ENCODE results near the gene TP53BP2.
"Not testable (repeated sequence)": the region's sequence is repeated elsewhere in the genome, so short reads cannot be mapped to it uniquely, and the experiment has no call there.

The TP53BP2 gene

DNA sequence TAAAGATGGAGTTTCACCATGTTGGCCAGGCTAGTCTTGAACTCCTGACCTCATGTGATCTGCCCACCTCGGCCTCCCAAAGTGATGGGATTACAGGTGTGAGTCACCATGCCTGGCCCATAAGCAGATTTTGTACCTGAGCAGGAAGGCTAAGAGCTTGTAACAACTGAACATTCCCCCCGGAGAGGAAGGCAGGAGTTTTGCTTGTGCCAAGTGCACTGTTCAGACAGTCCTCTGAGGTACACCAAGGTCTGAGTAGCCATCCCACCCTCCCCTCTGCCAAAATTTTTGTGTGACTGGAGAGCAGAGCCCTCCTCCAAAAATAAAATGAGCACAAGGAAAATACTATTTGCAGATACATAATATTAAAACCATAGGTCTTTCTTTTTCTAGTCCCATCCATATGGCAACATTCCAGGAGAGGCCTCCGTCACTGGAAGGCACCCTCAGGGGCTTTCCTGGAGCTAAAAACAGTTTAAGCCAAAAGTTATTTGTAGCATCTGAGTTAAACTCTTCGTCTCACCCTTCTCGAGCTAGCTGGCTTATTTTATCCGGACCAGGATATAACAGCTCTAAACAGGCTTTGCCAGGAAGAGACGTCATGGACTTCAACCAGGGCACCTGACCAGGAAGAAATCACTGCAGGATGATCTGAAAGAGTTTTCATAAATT is 106.2 kb downstream of the TP53BP2 start:
- no peak for DNase-seq
- no peaks in the 10 kb centered on the region for H3K4me1 ChIP-seq (ENCODE audit: control extremely low read depth in 1 of 4, control insufficient read depth in 4 of 4, insufficient read depth in 4 of 4, low read length in 3 of 4)
- H3K9me3 ChIP-seq (ENCODE audit: control extremely low read depth in 1 of 5, control insufficient read depth in 4 of 5, insufficient read depth in 2 of 5, low read depth in 1 of 5, low read length in 4 of 5) = no peaks in the 10 kb centered on the region
- 94% methylated on average over 7 of the region's 7 CpGs for WGBS (ENCODE audit: insufficient coverage)
- CTCF ChIA-PET = interaction anchor here (1.7 to 4.3 kb wide), 2 partner anchors 10 to 15 kb away, joined by 4 to 28 read pairs; no protein-coding TSS in a partner anchor
- no peak overlapping the region for H3K4me3 ChIP-seq (ENCODE audit: control insufficient read depth in 1 of 7, extremely low read depth in 1 of 7, insufficient read depth in 4 of 7, low read depth in 2 of 7, low read length in 6 of 7)
- no peaks in the 10 kb centered on the region for H3K36me3 ChIP-seq (ENCODE audit: control insufficient read depth in 4 of 4, insufficient read depth in 4 of 4, low read length in 3 of 4)
- H3K27me3 ChIP-seq (replicated peaks in 2 of 5; ENCODE audit: control insufficient read depth in 4 of 5, insufficient read depth in 5 of 5, low read length in 4 of 5) = no peaks in the 10 kb centered on the region
- POLR2A ChIA-PET = no interaction called here
- no peak overlapping the region for H3K27ac ChIP-seq (ENCODE audit: insufficient read depth in 1 of 2, low read depth in 1 of 2, low read length in 2 of 2, poor library complexity in 1 of 2, severe bottlenecking in 2 of 2)

DNA sequence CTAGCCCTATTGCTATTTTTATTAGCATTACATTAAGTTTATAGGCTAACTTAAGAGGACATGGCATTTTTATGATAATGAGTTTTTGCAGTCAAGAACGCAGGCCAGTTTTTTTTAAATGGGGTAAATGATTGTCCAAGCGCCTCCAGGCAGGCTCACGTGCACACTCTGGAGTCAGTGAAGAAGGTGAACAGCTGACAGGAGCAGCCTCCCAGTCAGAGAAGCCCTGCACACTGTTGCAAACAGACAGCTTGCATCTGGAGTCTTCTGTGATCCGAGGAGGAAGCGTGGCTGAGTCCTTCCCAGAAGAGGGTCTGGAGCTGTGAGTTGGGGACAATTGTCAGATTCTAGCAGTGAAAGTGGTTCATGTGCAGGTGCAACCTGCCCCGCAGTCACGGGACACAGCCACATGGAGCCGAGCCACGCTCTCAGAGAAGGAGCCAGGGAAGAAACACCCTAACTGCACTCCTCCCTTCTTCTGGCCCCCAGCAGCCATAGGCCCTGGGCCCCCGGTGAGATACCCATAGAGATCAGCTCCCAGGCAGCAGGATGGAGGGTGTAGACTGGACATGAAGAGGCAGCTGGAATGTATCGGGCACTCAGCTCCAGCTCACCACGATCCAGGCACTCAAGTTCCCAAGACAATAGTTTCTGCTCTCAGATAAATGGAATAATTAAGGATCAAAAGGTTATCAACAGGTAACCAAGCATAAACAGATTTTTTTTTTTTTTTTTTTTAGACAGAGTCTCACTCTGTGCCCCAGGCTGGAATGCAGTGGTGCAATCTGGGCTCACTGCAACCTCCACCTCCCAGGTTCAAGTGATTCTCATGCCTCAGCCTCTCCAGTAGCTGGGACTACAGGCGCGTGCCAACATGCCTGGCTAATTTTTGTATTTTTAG is 107.0 kb downstream of the TP53BP2 start:
- H3K36me3 ChIP-seq (ENCODE audit: control insufficient read depth in 4 of 4, insufficient read depth in 4 of 4, low read length in 3 of 4) = no peaks in the 10 kb centered on the region
- CTCF ChIA-PET = interaction anchor here (1.3 to 4.3 kb wide), 5 partner anchors 10 to 33 kb away, joined by 3 to 28 read pairs (median 4); partner anchors contain the start of gene CAPN2
- no peaks in the 10 kb centered on the region for H3K9me3 ChIP-seq (ENCODE audit: control extremely low read depth in 1 of 5, control insufficient read depth in 4 of 5, insufficient read depth in 2 of 5, low read depth in 1 of 5, low read length in 4 of 5)
- DNase-seq = no peak
- H3K27ac ChIP-seq (ENCODE audit: insufficient read depth in 1 of 2, low read depth in 1 of 2, low read length in 2 of 2, poor library complexity in 1 of 2, severe bottlenecking in 2 of 2) = no peak overlapping the region
- no peaks in the 10 kb centered on the region for H3K4me1 ChIP-seq (ENCODE audit: control extremely low read depth in 1 of 4, control insufficient read depth in 4 of 4, insufficient read depth in 4 of 4, low read length in 3 of 4)
- WGBS (ENCODE audit: insufficient coverage) = 97% methylated on average over 9 of the region's 14 CpGs
- H3K4me3 ChIP-seq (ENCODE audit: control insufficient read depth in 1 of 7, extremely low read depth in 1 of 7, insufficient read depth in 4 of 7, low read depth in 2 of 7, low read length in 6 of 7) = no peak overlapping the region
- POLR2A ChIA-PET = no interaction called here
- no peaks in the 10 kb centered on the region for H3K27me3 ChIP-seq (replicated peaks in 2 of 5; ENCODE audit: control insufficient read depth in 4 of 5, insufficient read depth in 5 of 5, low read length in 4 of 5)

DNA sequence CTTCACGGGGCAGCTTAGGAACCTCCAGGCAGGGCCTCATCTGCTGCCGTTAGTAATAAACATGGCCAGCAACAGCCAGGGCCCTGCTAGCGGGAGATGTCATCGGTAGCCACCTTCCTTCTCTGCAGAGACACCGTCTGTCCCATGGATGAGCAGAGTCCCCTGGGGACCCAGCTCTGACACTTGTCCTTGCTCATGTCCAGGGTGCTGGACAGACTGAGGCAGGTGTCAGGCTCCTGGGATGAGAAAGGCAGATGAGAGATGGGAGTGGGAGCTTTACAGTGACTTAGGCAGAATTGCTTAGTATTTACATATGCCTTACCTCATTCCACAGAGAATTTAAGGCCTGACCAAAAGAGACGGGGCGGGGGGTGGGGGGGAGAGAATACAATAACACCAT is 108.4 kb downstream of the TP53BP2 start:
- ChIA-PET POLR2A (no interaction called here), CTCF (interaction anchor here (0.6 to 4.3 kb wide), 4 partner anchors 9 to 25 kb away, joined by 3 to 28 read pairs (median 4); partner anchors contain the start of gene CAPN2)
- no peak for DNase-seq
- Histone ChIP-seq H3K36me3 (ENCODE audit: control insufficient read depth in 4 of 4, insufficient read depth in 4 of 4, low read length in 3 of 4) (no peaks in the 10 kb centered on the region), H3K4me1 (ENCODE audit: control extremely low read depth in 1 of 4, control insufficient read depth in 4 of 4, insufficient read depth in 4 of 4, low read length in 3 of 4) (no peaks in the 10 kb centered on the region), H3K9me3 (ENCODE audit: control extremely low read depth in 1 of 5, control insufficient read depth in 4 of 5, insufficient read depth in 2 of 5, low read depth in 1 of 5, low read length in 4 of 5) (no peaks in the 10 kb centered on the region), H3K4me3 (ENCODE audit: control insufficient read depth in 1 of 7, extremely low read depth in 1 of 7, insufficient read depth in 4 of 7, low read depth in 2 of 7, low read length in 6 of 7) (no peak overlapping the region), H3K27me3 (replicated peaks in 2 of 5; ENCODE audit: control insufficient read depth in 4 of 5, insufficient read depth in 5 of 5, low read length in 4 of 5) (no peaks in the 10 kb centered on the region), H3K27ac (ENCODE audit: insufficient read depth in 1 of 2, low read depth in 1 of 2, low read length in 2 of 2, poor library complexity in 1 of 2, severe bottlenecking in 2 of 2) (no peak overlapping the region)
- 95% methylated on average over 5 of the region's 7 CpGs for WGBS (ENCODE audit: insufficient coverage)

DNA sequence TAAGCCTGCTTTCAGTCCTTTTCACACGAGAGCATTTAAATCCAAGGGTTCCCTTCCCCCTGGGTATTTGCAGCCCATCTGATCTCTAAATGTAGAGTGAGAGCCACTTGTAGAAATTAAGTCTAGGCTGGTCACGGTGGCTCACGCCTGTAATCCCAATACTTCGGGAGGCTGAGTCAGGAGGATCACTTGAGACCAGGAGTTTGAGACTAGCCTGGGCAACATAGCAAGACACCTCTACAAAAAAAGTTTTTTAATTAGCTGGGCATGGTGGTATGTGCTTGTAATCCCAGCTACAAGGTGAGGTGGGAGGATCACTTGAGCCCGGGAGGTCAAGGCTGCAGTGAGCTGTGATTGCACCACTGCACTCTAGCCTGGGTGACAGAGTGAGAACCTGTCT is 109.1 kb downstream of the TP53BP2 start:
- H3K36me3 ChIP-seq (ENCODE audit: control insufficient read depth in 4 of 4, insufficient read depth in 4 of 4, low read length in 3 of 4); POLR2A ChIA-PET; H3K27me3 ChIP-seq (replicated peaks in 2 of 5; ENCODE audit: control insufficient read depth in 4 of 5, insufficient read depth in 5 of 5, low read length in 4 of 5); H3K27ac ChIP-seq (ENCODE audit: insufficient read depth in 1 of 2, low read depth in 1 of 2, low read length in 2 of 2, poor library complexity in 1 of 2, severe bottlenecking in 2 of 2); H3K4me3 ChIP-seq (ENCODE audit: control insufficient read depth in 1 of 7, extremely low read depth in 1 of 7, insufficient read depth in 4 of 7, low read depth in 2 of 7, low read length in 6 of 7); H3K9me3 ChIP-seq (ENCODE audit: control extremely low read depth in 1 of 5, control insufficient read depth in 4 of 5, insufficient read depth in 2 of 5, low read depth in 1 of 5, low read length in 4 of 5); H3K4me1 ChIP-seq (ENCODE audit: control extremely low read depth in 1 of 4, control insufficient read depth in 4 of 4, insufficient read depth in 4 of 4, low read length in 3 of 4); CTCF ChIA-PET; DNase-seq: not testable (repeated sequence)
- 100% methylated on average over 4 of the region's 5 CpGs for WGBS (ENCODE audit: insufficient coverage)

DNA sequence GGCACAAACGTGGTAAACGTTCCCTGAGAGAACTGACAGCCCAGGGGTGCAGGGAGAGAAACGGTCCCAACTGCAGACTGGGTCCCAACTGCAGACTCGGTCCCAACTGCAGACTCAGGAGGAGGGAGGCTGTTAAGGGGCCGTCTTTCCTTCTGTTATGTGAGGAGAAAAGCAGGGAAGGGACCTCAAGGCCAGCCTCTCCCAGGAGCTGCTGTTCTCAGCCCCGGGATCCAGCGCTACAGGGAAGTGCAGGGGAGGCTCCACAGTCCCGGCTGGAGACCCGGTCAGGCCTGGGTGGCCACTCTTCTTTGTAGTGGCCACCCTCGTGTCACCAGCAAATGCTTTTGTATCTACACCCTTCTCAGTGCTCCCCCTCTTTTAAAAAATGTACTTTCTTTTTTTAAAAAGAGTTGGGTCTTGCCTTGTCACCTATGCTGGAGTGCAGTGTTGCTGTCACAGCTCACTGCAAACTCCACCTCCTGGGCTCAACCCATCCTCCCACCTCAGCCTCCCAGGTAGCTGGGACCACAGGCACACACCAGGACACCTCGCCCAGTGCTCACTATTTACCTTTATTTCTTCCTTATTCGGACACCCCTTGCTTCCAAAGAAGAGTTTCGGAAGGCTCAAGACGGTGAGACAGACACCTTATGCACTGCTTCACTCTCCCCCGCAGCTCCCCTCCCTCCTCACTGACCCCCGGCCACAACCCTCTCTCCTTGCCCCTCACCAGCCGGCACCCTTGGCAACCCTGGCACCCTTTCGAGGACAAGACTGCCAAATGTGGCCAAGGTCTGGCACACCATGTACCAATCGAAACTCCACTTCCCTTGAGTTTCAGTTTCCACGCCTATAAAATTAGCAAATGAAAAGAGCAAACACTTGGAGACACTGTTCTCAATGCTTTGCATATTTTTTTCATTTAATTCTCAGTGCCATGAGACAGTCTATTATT is 111.6 kb downstream of the TP53BP2 start:
- Histone ChIP-seq H3K4me1 (ENCODE audit: control extremely low read depth in 1 of 4, control insufficient read depth in 4 of 4, insufficient read depth in 4 of 4, low read length in 3 of 4) (no peaks in the 10 kb centered on the region), H3K9me3 (ENCODE audit: control extremely low read depth in 1 of 5, control insufficient read depth in 4 of 5, insufficient read depth in 2 of 5, low read depth in 1 of 5, low read length in 4 of 5) (no peaks in the 10 kb centered on the region), H3K27me3 (replicated peaks in 2 of 5; ENCODE audit: control insufficient read depth in 4 of 5, insufficient read depth in 5 of 5, low read length in 4 of 5) (no peaks in the 10 kb centered on the region), H3K4me3 (ENCODE audit: control insufficient read depth in 1 of 7, extremely low read depth in 1 of 7, insufficient read depth in 4 of 7, low read depth in 2 of 7, low read length in 6 of 7) (no peak overlapping the region), H3K36me3 (ENCODE audit: control insufficient read depth in 4 of 4, insufficient read depth in 4 of 4, low read length in 3 of 4) (no peaks in the 10 kb centered on the region), H3K27ac (ENCODE audit: insufficient read depth in 1 of 2, low read depth in 1 of 2, low read length in 2 of 2, poor library complexity in 1 of 2, severe bottlenecking in 2 of 2) (no peak overlapping the region)
- DNase-seq = no peak
- POLR2A ChIA-PET = no interaction called here
- WGBS (ENCODE audit: insufficient coverage) = 98% methylated on average over 17 of the region's 20 CpGs
- CTCF ChIA-PET = interaction anchor here (1.2 kb wide), 1 partner anchor 14 kb away, joined by 3 read pairs; no protein-coding TSS in a partner anchor

DNA sequence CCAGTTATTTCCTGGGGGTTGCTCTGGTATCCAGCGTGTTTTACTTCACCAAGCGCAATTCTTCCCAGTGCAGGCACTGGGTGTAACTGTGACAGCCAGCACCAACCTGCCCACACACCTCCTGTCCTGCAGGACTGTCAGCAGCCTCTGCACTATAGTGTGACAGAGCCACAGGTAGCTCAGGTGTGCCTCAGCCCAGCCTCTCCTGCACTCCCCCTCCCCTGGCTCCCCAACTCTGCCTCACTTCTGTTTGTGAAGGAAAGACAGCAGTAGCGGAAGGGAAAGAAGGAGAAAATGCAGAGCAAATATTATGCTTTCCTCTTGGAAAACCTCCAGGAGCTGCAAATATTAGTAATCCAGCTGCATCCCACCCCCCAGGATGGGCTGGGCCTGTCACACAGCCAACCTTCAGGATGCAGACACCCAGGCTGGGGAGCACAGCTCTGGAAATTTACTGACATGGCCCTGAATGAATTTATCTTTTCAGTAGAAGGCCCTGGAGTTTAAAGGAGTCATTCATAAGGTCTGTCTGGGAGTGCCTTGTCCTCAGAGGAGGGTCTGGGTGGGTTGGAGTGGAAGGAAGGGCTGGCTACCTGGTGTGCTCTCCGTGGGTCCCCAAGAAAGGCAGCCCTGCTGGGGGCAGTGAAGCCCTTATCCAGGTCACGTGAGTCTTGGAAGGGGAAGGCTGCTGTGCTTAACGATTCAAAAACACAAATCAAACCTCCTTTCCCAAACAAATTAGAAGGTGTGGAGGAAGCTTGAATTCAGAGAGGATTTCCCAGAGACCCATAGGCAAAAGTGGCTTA is 112.6 kb downstream of the TP53BP2 start:
- Histone ChIP-seq H3K27me3 (replicated peaks in 2 of 5; ENCODE audit: control insufficient read depth in 4 of 5, insufficient read depth in 5 of 5, low read length in 4 of 5) (no peaks in the 10 kb centered on the region), H3K9me3 (ENCODE audit: control extremely low read depth in 1 of 5, control insufficient read depth in 4 of 5, insufficient read depth in 2 of 5, low read depth in 1 of 5, low read length in 4 of 5) (no peaks in the 10 kb centered on the region), H3K4me3 (ENCODE audit: control insufficient read depth in 1 of 7, extremely low read depth in 1 of 7, insufficient read depth in 4 of 7, low read depth in 2 of 7, low read length in 6 of 7) (no peak overlapping the region), H3K4me1 (ENCODE audit: control extremely low read depth in 1 of 4, control insufficient read depth in 4 of 4, insufficient read depth in 4 of 4, low read length in 3 of 4) (no peaks in the 10 kb centered on the region), H3K27ac (ENCODE audit: insufficient read depth in 1 of 2, low read depth in 1 of 2, low read length in 2 of 2, poor library complexity in 1 of 2, severe bottlenecking in 2 of 2) (no peak overlapping the region), H3K36me3 (ENCODE audit: control insufficient read depth in 4 of 4, insufficient read depth in 4 of 4, low read length in 3 of 4) (peaks cover 0 to 4% (median 0%) of the 10 kb centered on the region in 4 experiments)
- POLR2A ChIA-PET = no interaction called here
- CTCF ChIA-PET = interaction anchor here (0.9 to 1.4 kb wide), 3 partner anchors 19 to 34 kb away, joined by 3 to 4 read pairs (median 3); no protein-coding TSS in a partner anchor
- WGBS (ENCODE audit: insufficient coverage) = 100% methylated on average over 3 of the region's 6 CpGs
- no peak for DNase-seq
